Nephron (organoid): ENCODE measurements around the gene RAB9A.

Experiments
- H3K27ac Mint-ChIP-seq, 3 experiments: 2 replicates each; pipeline ENCODE4 v1.8.0; 2020; ENCODE audit warnings: mixed read lengths in 3 of 3, mild to moderate bottlenecking in 2 of 3, moderate library complexity in 1 of 3
- H3K27me3 Mint-ChIP-seq: 2 replicates; pipeline ENCODE4 v1.8.0; 2021; ENCODE audit warnings: low read depth, mild to moderate bottlenecking, moderate library complexity, mixed read lengths
- H3K36me3 Mint-ChIP-seq: 2 replicates; pipeline ENCODE4 v1.8.0; 2020; ENCODE audit warnings: low read depth, mixed read lengths
- H3K4me1 Mint-ChIP-seq: 2 replicates; pipeline ENCODE4 v1.8.0; 2020; ENCODE audit warnings: mixed read lengths
- H3K4me3 Mint-ChIP-seq, 3 experiments: 2 replicates each; pipeline ENCODE4 v1.8.0; 2020; ENCODE audit warnings: mild to moderate bottlenecking in 3 of 3, mixed read lengths in 3 of 3, moderate library complexity in 2 of 3
- H3K9me3 Mint-ChIP-seq: 2 replicates; pipeline ENCODE4 v1.8.0; 2020; ENCODE audit warnings: mixed read lengths
- CTCF ChIP-seq, 3 experiments: fragments of 200-600 bp; sonication (generic); IDR thresholded peaks; one replicate each; pipeline ENCODE4 v1.5.0; 2021; ENCODE audit warnings: antibody characterized with exemption in 3 of 3; ENCODE audit not compliant: unreplicated experiment in 3 of 3

Gene RAB9A

GRCh38 chrX:13649838-13650237 lies 39.1 kb upstream of the RAB9A start:
- no peak overlapping the region for H3K4me3 Mint-ChIP-seq
- no peaks in the 10 kb centered on the region for H3K27me3 Mint-ChIP-seq
- peaks cover 38% of the 10 kb centered on the region for H3K4me1 Mint-ChIP-seq
- H3K9me3 Mint-ChIP-seq: no peaks in the 10 kb centered on the region
- H3K36me3 Mint-ChIP-seq: no peaks in the 10 kb centered on the region
- H3K27ac Mint-ChIP-seq: peak overlapping the region; percentile 90 to 95 (median 92)
- TF ChIP-seq CTCF (IDR thresholded peaks at IDR 0.05; ENCODE audit: unreplicated experiment in 3 of 3): no peak

GRCh38 chrX:13650318-13650717 lies 38.6 kb upstream of the RAB9A start:
- Mint-ChIP-seq H3K4me1 (peaks cover 38% of the 10 kb centered on the region), H3K9me3 (no peaks in the 10 kb centered on the region), H3K4me3 (no peak overlapping the region), H3K27me3 (no peaks in the 10 kb centered on the region), H3K27ac (peak overlapping the region; percentile 90 to 95 (median 92)), H3K36me3 (no peaks in the 10 kb centered on the region)
- no peak for TF ChIP-seq CTCF (IDR thresholded peaks at IDR 0.05; ENCODE audit: unreplicated experiment in 3 of 3)

- Mint-ChIP-seq H3K9me3 (no peaks in the 10 kb centered on the region), H3K36me3 (no peaks in the 10 kb centered on the region), H3K27ac (peak overlapping the region in 2 of 3 experiments; percentile 60 to 90), H3K27me3 (no peaks in the 10 kb centered on the region), H3K4me1 (peaks cover 33% of the 10 kb centered on the region), H3K4me3 (peak overlapping the region in 1 of 3 experiments; percentile 16)
- no peak for TF ChIP-seq CTCF (IDR thresholded peaks at IDR 0.05; ENCODE audit: unreplicated experiment in 3 of 3)
These were observed 37.8 kb upstream of the RAB9A start for GRCh38 chrX:13651150-13651549.

- H3K9me3 Mint-ChIP-seq: no peaks in the 10 kb centered on the region
- no peaks in the 10 kb centered on the region for H3K36me3 Mint-ChIP-seq
- no peaks in the 10 kb centered on the region for H3K27me3 Mint-ChIP-seq
- H3K4me1 Mint-ChIP-seq: peaks cover 25% of the 10 kb centered on the region
- TF ChIP-seq CTCF (IDR thresholded peaks at IDR 0.05; ENCODE audit: unreplicated experiment in 3 of 3): no peak
- H3K4me3 Mint-ChIP-seq: peak overlapping the region; percentile 88 to 94 (median 92)
- peak overlapping the region; percentile 95 to 98 (median 98) for H3K27ac Mint-ChIP-seq
These were observed 36.6 kb upstream of the RAB9A start for GRCh38 chrX:13652287-13652793.

GRCh38 chrX:13652850-13653693 lies 35.9 kb upstream of the RAB9A start, which contains the start of gene TCEANC:
TSS of gene TCEANC (plus strand) at chrX:13653141. CDS start at chrX:13662509, 9,368 bp downstream.
- H3K27me3 Mint-ChIP-seq: no peaks in the 10 kb centered on the region
- H3K27ac Mint-ChIP-seq: peak within 1 kb of the TSS; percentile 95 to 98 (median 98)
- H3K4me3 Mint-ChIP-seq: peak within 1 kb of the TSS; percentile 88 to 94 (median 92)
- H3K4me1 Mint-ChIP-seq: peaks cover 18% of the 10 kb centered on the region
- TF ChIP-seq CTCF (IDR thresholded peaks at IDR 0.05; ENCODE audit: unreplicated experiment in 3 of 3): no peak
- no peaks in the 10 kb centered on the region for H3K36me3 Mint-ChIP-seq
- H3K9me3 Mint-ChIP-seq: no peaks in the 10 kb centered on the region
